ENCODE measurements around the gene PPM1H.
"Not testable (repeated sequence)": the region's sequence is repeated elsewhere in the genome, so short reads cannot be mapped to it uniquely, and the experiment has no call there.

DNA sequence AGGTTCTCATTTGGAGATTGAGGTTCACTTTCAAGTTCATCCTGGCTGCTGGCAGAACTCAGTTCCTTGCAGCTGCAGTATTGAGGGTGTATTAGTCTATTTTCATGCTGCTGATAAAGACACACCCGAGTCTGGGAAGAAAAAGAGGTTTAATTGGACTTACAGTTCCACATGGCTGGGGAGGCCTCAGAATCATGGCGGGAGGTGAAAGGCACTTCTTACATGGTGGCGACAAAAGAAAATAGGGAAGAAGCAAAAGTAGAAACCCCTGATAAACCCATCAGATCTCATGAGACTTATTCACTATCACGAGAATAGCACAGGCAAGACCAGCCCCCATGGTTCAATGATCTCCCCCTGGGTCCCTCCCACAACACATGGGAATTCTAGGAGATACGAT, 50.1 kb downstream of the PPM1H start:
- not testable (repeated sequence) for TF ChIP-seq MYC (IDR thresholded peaks at IDR 0.05; ENCODE audit: insufficient read depth, insufficient read length, insufficient replicate concordance, low read length, severe bottlenecking); CTCF (IDR thresholded peaks at IDR 0.05 in 2 of 3, conservative IDR thresholded peaks at IDR 0.05 in 1 of 3; ENCODE audit: control insufficient read depth in 2 of 3, extremely low read depth in 1 of 3, insufficient read depth in 1 of 3, low read depth in 3 of 3, low read length in 3 of 3); SUZ12 (IDR thresholded peaks at IDR 0.05; ENCODE audit: unreplicated experiment); CHD2 (IDR thresholded peaks at IDR 0.05; ENCODE audit: borderline replicate concordance, low read depth, low read length); MXI1 (IDR thresholded peaks at IDR 0.05; ENCODE audit: low read depth, low read length); EP300 (IDR thresholded peaks at IDR 0.05; ENCODE audit: borderline replicate concordance in 1 of 2, control insufficient read depth in 1 of 2, low read depth in 2 of 2, low read length in 2 of 2)

All from GM12878 (cell line).